ENCODE data around the gene GNB1L.
A peak's percentile ranks its signal among the peaks of the same experiment; 100 is the strongest.
"Not testable (repeated sequence)": the region's sequence is repeated elsewhere in the genome, so short reads cannot be mapped to it uniquely, and the experiment has no call there.

Gene GNB1L

GRCh38 chr22:19888131-19888746, 33.6 kb upstream of the GNB1L start:
- no peak for DNase-seq

- no peak for DNase-seq
These were observed 32.7 kb upstream of the GNB1L start for GRCh38 chr22:19887256-19887985.

- peak; percentile 24 for DNase-seq
These were observed 32.1 kb upstream of the GNB1L start for GRCh38 chr22:19886605-19887255.

GRCh38 chr22:19885841-19886592, 31.3 kb upstream of the GNB1L start:
- DNase-seq: no peak

- no peak for DNase-seq
These were observed 30.5 kb upstream of the GNB1L start for GRCh38 chr22:19884954-19885751.

- no peak for DNase-seq
These were observed 29.7 kb upstream of the GNB1L start for GRCh38 chr22:19884161-19884953.

- not testable (repeated sequence) for DNase-seq
These were observed 28.8 kb upstream of the GNB1L start for GRCh38 chr22:19883446-19883845.

- DNase-seq: no peak
These were observed 28.0 kb upstream of the GNB1L start for GRCh38 chr22:19882446-19883381.

- DNase-seq: no peak
These were observed 26.3 kb upstream of the GNB1L start for GRCh38 chr22:19880786-19881569.

- DNase-seq: no peak
These were observed 25.5 kb upstream of the GNB1L start for GRCh38 chr22:19879992-19880785.

- DNase-seq: no peak
These were observed 24.9 kb upstream of the GNB1L start for GRCh38 chr22:19879643-19879991.

- no peak for DNase-seq
These were observed 24.5 kb upstream of the GNB1L start for GRCh38 chr22:19879246-19879570.

- DNase-seq: no peak
These were observed 24.0 kb upstream of the GNB1L start for GRCh38 chr22:19878461-19879245.

- DNase-seq: no peak
These were observed 23.1 kb upstream of the GNB1L start for GRCh38 chr22:19877626-19878339.

- DNase-seq: no peak
These were observed 22.4 kb upstream of the GNB1L start for GRCh38 chr22:19876941-19877625.

- DNase-seq: no peak
These were observed 21.8 kb upstream of the GNB1L start for GRCh38 chr22:19876314-19876940.

Measured in stimulated activated CD4-positive, alpha-beta T cell treated with anti-CD3 and anti-CD28 coated beads, Interleukin-4, amount 100 ng/mL, for 24 hours (primary cell).